ENCODE results near the gene SNRNP70.
A peak's percentile ranks its signal among the peaks of the same experiment; 100 is the strongest.
"Not testable (repeated sequence)": the region's sequence is repeated elsewhere in the genome, so short reads cannot be mapped to it uniquely, and the experiment has no call there.

DNA sequence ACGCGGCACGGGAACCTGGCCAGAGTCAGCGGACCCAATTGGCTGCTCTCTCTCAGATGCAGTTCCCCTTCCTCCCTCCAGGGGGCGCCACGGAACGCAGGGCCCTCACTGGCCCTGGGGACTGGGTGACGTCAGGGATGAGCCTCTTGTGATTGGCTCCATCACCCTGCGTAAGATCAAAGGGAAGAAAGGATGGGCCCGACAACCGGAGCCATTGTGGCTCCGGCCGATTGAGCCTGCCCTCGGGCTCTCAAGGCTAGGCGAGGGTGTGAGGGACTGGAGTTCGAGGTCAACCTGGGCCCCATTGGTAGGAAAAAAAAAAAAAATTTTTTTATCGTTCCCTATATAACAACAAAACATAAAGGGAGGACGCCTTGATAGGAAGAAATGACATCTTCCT, 48.4 kb upstream of the SNRNP70 start, which contains the start of gene CGB1:
- TF ChIP-seq, protein P1, sequence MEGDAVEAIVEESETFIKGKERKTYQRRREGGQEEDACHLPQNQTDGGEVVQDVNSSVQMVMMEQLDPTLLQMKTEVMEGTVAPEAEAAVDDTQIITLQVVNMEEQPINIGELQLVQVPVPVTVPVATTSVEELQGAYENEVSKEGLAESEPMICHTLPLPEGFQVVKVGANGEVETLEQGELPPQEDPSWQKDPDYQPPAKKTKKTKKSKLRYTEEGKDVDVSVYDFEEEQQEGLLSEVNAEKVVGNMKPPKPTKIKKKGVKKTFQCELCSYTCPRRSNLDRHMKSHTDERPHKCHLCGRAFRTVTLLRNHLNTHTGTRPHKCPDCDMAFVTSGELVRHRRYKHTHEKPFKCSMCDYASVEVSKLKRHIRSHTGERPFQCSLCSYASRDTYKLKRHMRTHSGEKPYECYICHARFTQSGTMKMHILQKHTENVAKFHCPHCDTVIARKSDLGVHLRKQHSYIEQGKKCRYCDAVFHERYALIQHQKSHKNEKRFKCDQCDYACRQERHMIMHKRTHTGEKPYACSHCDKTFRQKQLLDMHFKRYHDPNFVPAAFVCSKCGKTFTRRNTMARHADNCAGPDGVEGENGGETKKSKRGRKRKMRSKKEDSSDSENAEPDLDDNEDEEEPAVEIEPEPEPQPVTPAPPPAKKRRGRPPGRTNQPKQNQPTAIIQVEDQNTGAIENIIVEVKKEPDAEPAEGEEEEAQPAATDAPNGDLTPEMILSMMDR (optimal IDR thresholded peaks at IDR 0.05 in 1 of 3, IDR thresholded peaks at IDR 0.05 in 1 of 3, conservative IDR thresholded peaks at IDR 0.05 in 1 of 3; ENCODE audit: extremely low read depth in 1 of 3, insufficient read depth in 2 of 3, low read length in 3 of 3) = peak in 2 of 3 experiments; percentile 44 to 51
- TF ChIP-seq EZH2 (IDR thresholded peaks at IDR 0.05; ENCODE audit: low read length) = not testable (repeated sequence)

Measured in keratinocyte (primary cell).